ENCODE data around the gene KRT2.

KRT2 gene

DNA sequence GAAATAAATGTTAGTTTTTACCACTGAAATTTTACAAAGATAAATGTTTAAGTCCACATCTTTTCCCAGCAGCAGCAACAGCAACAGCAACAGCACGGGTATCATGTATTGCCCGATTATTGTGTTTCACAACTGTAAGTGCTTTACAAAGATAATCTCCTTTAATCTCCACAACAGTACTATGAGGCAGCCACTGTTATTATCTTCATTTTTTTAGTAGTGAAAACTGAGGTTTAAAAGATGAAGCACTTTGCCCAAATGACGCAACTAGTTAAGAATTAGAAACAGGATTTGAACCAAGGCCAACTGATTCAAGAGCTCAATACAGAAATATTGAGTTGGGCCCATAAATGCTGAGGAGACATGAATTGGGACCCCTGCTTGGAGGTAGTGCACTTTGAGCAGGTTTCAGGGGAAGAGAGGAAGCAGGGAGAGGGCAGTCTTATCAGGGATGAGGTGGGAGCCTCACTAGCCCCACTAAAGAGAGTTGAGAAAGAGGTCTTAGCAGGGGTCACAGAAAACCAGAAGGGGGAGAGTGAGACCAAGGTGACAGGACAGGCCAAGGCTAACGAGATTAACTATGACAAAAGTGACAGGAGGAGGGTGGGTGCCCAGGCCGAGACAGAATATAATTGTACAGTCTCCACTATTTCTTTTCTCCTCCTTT lies 15.3 kb downstream of the KRT2 start:
- DNase-seq, result no peak

DNA sequence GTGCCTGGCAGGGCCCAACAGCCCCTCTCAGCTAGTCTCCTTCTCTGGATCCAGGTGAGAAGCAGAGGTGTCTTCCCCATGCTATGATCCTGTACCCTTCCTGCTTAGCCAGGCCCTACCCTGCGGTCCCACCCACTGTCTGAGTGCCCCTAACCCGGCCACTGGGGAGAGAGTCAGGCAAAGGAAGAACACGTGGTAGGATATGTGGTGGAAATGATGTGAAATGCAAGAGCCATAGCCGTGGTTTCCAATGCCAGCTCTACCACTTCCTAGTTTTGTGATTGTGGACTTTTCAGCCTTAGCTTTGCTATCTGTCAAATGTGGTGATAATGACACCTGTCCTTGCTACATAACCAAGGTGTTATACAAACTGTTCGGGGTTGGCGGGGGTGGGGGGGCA lies 15.8 kb downstream of the KRT2 start:
- DNase-seq, result peak; percentile 11

DNA sequence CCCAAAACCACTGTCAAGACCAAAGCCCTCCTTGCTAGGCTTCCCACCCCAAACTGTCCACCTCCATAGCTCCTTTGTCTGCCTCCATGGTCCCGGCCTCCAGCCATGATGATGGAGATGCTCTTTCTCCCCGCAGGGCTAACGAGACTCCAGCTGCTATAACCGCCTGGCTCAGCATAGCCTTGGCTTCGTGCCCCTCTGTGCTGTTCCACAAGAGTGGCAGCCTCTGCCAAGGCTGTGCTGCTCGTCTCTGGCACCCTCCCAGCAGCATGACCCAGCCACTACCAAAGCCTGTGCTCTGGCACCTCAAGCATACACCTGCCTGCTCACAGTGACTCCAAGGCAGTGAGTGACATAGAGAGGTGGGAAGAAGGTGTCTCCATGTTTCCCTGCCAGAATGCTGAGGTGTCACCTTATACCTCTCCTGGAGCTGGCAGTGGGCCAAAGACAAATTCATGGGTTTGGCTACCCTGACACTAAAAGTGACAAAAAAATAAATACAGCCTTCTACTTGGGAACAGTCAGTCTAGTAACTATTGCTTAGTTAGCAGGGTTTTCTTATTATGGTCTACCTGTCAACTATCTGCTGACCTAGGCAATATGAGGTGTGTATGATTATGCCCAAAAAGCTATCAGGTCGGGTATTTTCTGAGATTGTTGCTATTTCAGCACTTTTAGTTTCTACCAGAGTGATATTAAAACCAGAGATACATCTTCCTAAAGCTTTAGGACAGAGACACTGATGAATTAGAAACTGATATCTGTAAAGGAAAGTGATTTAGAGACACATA lies 17.6 kb downstream of the KRT2 start:
- DNase-seq, result peak; percentile 43

DNA sequence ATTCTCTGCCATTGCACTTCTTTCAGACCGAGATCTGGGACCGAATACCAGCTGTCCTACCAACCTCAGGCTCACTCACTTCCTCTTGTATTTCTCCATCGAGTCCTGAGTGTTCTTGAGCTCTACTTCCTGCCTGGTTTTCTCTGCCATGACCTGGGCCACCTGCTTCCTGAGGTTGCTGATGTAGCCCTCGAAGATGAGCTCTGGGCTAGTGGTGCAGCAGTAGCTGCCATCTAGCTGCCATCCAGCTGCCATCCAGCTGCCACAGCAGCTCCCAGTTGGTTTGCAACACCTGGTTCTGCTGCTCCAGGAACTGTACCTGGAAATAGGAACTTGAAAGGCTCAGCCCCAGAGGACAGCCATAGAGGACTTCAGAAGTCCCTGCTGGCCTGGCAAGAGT lies 18.6 kb downstream of the KRT2 start:
- peak; percentile 18 for DNase-seq

DNA sequence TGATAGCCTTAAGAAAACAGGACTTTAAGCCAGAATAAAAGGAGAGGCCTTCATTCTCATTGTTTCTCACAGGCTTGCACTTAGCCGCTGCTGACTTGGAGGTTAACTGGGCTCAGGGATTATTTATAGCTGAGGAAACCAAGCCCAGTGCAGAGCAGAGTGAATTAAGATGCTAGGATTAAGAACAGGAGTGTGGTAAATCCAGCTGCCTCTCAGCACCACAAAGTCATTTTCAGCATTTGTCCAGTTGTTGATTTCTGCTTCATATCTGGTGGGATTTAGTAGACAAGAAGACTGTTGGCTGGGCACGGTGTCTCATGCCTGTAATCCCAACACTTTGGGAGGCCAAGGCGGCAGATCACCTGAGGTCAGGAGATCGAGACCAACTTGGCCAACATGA lies 19.4 kb downstream of the KRT2 start:
- DNase-seq, result peak; percentile 14

DNA sequence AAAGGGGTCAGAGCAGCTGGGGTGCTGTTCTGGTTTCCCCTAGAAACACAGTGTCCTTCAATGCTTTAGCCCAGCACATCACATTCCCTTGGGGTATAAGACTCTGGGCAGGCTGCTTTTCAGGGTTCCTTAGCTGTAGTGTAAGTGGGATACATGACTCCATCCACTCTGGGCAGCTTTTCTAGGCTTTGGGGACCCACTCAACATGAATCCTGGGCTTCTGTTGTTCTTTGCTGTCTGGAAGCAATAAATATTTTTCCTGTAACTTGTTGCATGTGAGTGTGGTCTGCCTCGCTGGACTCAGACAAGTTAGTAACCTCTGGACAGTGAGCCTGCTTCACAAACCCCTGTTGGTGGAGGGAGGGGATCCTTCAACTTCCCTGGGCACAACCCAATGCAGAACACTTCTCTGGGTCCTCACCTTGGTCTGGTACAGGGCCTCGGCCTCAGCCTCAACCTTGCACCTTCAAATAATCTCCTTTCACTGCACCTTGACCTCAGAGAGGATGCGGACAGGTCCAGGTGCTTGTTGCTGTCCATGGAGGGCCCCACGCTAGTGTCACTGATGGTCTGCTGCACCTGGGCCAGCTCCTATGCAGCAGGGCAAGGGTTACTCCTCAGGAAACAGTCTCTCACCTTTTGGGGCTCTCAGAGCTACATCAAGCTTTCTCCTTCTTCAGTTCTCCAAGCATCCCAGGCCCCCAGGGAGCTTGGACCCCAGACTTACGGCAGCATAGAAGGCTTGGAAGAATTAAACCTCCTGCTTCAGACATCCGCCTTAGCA lies 20.1 kb downstream of the KRT2 start:
- DNase-seq, result peak; percentile 10

DNA sequence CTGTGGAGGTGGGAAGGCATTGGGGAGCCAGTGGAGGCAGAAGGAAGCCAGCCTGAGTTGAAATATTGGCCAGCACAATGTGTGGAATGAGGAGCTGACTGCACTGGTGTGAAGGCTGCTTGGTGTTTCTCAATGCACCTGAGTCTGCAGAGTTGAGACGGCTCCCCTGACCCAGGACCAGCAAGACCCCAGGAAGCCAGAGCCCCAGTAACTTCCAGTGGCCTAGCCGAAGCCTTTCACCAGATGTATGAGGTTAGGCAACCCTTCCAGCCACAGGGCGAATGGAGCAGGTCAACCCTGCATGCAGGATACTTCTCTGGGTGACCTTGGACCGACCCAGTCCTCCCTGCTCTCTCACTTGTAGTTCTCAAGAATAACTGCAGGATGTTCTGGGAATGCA lies 20.7 kb downstream of the KRT2 start:
- DNase-seq, result peak; percentile 1

DNA sequence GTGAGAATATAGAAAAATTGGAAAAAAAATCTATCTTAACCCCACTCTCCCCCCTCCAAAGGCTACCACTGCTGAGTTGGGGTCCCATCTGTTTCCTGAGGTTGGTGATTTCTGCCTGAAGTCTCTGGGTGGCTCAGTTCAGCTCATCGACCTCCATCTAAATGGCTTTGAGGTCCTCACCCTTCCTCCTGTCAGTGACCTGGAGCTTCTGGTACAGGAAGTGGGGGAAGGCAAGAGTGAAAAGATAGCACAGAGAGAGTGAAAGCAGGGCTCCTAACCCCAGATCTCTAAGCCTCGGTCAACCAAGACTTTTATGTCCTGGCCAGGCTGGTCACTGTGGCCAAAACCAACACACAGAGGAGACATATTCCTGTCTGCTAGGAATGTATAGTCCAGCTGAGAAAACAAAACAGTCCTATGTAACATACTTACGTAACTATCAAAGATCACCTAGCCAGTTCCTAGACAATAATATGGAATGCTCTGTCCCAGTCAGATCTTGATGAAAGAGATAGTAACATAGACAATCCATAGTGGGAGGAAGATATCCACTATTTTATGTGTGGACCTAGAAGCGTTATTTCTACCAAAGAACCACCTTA lies 21.3 kb downstream of the KRT2 start:
- peak; percentile 3 for DNase-seq

DNA sequence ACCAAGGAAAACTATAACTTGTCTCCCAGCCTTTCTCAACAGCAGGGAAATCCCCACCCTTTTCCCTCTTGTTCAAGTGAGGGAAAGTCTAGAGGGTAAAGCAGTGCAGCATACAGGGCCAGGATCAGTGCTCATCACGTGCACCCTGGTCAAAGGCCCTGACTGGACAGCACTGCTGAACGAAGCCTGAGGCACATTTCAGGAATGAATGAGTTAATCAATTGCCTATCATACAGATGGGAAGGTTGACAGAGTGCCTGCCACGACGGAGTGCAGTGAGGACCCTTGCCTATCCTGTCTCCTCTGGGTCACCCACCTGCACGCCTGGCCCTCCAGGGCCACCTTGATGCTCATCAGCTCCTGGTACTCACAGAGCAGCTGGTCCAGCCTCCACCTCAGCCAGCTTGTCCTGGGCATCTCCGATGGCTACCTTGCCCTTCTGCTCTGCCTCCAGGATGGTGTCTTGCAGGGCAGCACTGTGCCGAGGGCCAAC lies 22.0 kb downstream of the KRT2 start:
- DNase-seq, result no peak

DNA sequence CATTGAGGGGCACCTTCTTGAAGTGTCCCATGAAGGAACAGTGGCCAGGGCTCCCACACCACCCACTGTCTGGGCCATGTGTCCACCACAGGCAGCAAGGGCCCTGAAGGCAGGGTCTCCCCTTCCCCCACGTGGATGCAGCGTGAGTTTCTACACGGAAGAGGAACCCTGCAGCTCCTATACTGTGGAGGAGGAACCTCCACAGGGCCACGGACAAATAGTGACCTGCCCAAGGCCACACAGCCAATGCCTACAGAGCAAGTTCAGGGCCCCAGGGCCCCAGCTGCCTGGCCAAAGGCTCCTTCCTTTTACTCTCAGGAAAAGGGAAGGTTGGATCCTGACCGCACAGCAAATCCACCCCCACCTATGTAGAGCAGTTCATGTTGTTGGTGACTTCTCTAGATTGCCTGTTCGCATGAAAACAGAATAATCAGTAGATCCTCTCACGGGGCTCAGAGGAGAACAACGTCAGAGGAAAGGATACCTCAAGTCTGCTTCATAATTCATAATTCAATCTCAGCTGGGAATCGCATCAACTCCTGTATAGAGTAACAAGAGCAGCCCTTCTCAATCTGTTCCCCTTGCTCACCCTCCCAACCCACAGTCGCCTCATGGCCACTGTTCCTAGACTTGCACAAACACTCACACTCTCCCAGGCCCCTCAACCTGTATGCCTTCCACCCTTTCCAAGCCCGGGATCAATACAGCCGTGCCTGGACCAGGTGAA lies 22.6 kb downstream of the KRT2 start:
- DNase-seq, result peak; percentile 1

DNA sequence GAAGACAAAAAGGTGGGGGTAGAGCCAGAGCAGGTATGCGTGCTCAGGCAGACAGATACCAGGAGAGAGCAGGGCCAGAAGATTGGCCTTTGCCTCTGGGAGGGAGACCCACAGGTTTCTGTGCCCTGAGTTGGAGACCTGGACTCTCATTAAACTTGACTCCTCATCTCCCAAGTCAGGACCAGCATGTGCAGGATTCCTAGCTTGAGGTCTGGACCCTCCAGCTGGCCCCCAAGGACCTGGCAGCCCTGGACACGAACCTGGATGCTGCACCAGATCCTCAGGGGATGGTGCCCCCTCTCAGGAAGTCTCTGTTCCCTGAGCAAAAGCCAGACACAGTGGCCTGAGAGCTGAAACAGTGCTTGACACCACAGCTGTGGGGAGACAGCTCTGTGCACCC lies 23.2 kb downstream of the KRT2 start:
- no peak for DNase-seq

DNA sequence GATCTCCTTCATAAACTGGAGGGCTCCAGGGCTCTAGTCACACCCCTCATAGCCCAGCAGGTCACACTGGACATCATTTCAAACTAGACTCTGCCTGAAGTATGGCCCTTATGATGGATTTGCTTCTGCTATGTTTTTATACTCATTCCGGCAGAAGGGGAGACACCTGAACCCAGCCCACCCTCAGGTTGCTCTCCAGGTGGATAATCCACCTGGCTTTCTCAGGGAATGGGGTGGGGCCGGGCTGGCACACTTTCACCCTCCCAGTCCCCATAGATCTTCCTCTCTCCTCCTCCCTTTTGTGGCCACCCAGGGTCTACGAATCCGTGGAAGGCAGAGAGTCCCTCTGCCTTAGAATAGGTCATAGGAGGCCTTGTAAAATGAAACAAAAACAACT lies 23.9 kb downstream of the KRT2 start:
- no peak for DNase-seq

DNA sequence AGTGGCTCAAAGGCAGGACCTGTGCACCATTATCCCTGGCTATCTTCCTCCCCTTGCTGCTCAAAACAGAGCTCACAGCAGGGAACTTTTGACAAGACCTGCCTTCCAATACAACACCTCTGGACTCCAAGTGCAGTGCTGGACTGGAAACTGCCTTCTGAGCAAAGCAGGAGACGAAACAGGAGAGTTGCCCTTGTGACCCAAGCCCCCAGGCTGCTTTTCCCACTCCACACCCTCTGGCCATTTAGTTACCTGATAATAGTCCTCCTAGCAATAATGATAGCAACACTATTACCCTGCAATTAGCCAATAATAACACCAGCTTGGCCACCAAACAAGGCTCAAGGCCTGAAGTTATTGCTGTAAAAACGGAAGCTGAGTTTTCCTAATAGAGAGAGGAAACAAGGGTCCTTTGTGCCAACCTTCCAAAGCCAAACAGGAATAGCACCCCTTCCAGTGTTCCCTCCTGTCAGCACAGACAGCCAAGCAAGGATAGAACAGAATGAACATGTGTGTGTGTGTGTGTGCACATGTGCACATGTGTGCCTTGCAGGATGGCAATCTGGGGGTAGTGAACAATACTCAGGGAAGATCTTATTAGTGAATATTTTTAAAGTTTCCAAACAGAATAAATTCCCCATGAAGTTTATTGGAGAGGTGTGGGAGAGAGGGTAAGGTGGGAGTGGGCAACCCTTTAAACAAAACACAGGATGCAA lies 24.5 kb downstream of the KRT2 start:
- no peak for DNase-seq

DNA sequence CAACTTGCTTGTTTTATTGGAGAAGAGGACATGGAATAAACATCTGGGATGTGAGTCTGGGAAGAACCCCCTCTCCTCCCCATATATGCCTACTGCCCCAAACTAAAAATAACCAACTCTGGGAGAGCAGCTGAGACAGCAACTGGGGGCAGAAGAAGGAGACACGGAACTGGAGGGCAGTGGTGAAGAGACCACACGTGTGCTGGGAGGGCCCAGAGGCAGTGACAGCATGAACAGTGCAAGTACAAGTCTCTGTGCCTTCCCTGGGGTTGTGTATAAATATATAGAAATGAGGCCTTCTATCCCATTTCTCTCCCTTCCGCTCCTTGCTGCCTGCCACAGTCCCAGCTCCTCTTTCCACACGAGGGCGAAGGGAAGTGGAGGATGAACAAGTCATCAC lies 29.7 kb downstream of the KRT2 start:
- DNase-seq, result no peak

DNA sequence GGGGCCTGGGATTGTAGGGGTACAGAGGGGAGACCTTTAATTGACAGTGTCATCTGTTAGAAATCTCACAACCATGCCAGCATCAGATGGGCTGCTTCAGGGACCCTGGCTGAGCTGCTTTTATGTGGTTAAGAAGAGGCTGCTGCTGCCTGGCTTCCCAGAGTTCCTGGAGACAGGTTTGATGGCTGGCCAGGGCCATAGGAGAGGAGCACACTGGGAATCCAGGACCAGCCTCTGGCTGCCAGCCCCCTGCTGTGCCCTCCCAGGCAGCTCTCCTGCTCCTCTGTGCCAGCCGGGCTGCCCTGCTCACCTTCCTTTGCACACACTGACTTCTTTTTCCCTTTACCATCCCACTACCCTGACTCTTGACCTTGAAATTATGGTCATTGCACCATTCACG lies 33.1 kb downstream of the KRT2 start:
- DNase-seq, result no peak

DNA sequence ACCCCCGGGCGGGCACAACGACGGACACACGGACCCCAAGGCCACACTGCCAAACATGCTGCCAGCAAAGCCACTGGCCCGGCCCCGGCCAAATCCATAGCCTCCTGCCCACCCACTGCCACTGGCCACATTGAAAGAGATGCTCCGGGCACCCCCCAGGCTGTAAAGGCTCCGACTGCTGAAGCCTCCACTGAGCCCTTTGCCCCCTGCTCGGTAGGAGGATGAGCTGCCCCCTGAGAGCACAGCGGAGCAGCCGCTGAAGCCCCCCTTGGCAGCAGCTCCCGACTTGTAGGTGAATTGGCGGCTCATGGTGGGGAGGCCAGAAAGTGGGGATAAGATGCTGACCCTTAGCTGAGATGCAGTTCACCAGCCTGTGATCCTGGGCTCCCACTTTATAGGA lies 33.8 kb downstream of the KRT2 start, which contains the start of gene KRT73:
TSS of gene KRT73 (minus strand) at position 344 of the 400 bp plus-strand sequence. CDS start at position 309, 35 bp downstream.
- DNase-seq, result no peak

DNA sequence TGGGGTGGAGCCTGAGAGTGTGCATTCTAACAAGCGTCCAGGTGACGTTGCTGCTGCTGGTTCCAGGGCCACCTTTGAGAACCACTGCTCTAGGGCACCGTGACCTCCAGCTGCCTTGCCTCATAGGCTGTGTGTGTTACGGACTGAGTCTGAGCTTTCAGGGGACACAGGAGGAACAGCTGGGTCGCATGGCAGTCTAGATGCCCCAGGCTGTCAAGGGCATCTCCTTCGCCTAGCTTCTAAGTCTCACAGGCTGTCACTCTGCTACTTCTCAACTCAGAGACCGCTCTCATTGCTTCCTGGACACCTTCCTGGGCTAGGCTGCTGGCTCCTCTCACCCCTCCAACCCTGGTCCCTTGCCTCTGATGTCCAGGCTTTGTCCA lies 34.6 kb downstream of the KRT2 start:
- DNase-seq, result no peak

DNA sequence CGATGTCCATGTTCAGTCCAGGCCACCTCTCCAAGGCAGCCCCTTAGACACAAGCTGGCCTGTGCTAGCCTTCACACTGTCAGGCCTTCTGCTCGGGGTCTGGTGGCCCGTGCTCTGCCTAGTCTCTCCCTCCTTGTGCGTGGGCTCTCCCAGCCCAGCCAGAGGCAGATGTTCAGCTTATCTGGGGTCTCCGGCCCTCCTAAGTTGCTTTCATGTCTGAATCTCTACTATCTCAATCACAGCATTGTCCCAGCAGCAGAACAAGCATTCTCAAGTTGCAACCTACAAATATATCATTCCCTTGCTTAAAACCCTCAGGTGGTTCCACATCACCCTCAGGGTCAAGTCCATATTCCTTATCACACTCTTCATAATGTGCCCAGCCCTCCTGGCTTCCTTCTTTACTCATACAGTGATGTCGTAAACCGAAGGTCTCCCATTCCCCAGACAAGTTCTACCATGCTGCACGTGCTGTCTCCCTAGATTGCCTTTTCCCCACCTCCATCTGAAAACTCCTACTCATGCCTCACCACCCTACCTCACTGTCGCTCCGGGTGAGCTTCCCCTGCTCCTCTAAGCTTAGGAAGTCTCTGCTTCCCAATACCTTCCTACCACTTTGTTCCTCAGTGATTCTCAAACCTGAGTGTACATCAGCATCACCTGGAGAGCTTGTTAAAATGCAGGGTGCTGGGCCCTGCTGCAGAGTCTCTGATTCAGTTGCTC lies 35.2 kb downstream of the KRT2 start:
- no peak for DNase-seq

DNA sequence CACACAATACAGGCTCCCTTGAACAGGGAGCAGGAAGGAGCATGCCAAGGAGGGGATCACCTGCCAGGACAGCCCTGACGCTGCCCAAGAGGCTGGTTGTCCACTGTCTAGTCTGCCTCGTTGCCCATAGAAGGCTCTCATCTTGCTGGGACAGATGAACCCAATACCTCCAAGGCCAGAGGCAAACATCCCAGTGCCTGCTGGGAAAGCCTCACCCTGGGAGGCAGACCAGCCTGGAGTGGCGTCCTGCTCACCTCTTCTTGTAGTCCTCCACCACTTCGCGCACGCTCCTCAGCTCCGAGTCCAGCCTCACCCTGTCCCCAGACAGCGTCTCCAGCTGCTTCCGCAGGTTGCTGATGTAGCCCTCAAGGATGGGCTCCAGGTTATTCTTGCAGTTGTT lies 36.1 kb downstream of the KRT2 start:
- DNase-seq, result no peak

DNA sequence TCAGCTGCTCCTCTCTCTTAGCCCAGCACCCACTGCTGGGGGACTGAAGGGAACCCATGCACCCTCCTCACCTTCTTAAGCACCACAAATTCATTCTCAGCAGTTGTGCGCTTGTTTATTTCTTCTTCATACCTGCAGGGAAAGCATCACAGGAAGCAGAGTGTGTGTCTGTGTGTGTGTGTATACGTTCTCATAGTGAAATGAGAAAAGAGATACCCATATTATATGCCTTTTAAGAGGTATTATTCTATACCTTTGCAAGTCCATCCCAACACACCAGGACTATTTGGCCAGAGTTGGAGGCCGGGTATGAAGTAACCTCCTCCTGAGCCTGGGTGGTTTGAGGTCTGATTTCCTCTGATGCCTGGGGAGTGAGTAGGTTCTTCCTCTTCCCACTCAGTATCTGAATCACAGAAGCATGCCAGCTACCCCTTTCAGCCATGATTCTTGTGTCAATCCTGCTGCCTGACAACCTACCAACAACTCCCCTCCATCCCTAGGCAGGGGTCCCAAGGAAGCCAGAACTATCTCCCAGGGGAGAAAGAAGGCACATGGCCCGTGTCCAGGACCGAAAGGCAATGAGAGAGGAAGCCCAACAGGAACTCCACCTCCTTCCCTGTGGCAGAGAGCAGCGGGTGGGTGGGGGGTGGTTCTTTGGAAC lies 36.7 kb downstream of the KRT2 start:
- DNase-seq, result no peak

Measured in femur (tissue), 1 donor.